Erythroblast (primary cell): ENCODE measurements around the gene USP8.

Source experiments
- GATA1 ChIP-seq: IDR thresholded peaks from 2 replicates; pipeline ENCODE4 v1.6.1; 2011; ENCODE audit warnings: low read depth, mild to moderate bottlenecking, control low read depth, low read length, moderate library complexity
- POLR2A ChIP-seq: IDR thresholded peaks from 2 replicates; pipeline ENCODE4 v1.6.1; 2011; ENCODE audit warnings: mild to moderate bottlenecking, low read length

- TF ChIP-seq POLR2A (no peak), GATA1 (no peak)
Observed at GRCh38 chr15:50471072-50471471, 46.9 kb downstream of the USP8 start.
